Upper lobe of left lung (tissue), 4 donors: ENCODE measurements around the gene ZFP2.

Experiments used
- CTCF ChIP-seq, 6 experiments: fragments of 450-650 bp in 4 of 6; fragments of 200-600 bp in 2 of 6; sonication (generic) in 2 of 6; IDR thresholded peaks; one replicate each; pipeline ENCODE4 v1.5.1; 2016 to 2019; ENCODE audit warnings: antibody characterized with exemption in 6 of 6
- EP300 ChIP-seq, 4 donors: sonication (generic); formaldehyde crosslinking; IDR thresholded peaks; one replicate each; pipeline ENCODE4 v1.5.1; 2017; ENCODE audit warnings: antibody characterized with exemption in 4 of 4, control low read depth in 2 of 4
- POLR2A ChIP-seq, 4 donors: fragments of 450-650 bp; IDR thresholded peaks; one replicate each; pipeline ENCODE4 v1.5.1; 2016 to 2017; ENCODE audit warnings: antibody characterized with exemption in 4 of 4, mild to moderate bottlenecking in 2 of 4

- peak in 3 of 4 donors; percentile 24 to 43 (median 26) for TF ChIP-seq POLR2A (IDR thresholded peaks at IDR 0.05)
- TF ChIP-seq CTCF (IDR thresholded peaks at IDR 0.05) = no peak
- TF ChIP-seq EP300 (IDR thresholded peaks at IDR 0.05) = no peak
Observed at GRCh38 chr5:178940569-178941360, 45.1 kb downstream of the ZFP2 start, which contains the start of gene ZNF454.
